Stimulated activated CD8-positive, alpha-beta memory T cell treated with anti-CD3 and anti-CD28 coated beads, Interleukin-15, amount 100 ng/mL, for 48 hours (primary cell): ENCODE measurements around the gene MAP1LC3B.

Experiments used
- DNase-seq, 2 donors: peaks; one replicate each; pipeline ENCODE4 v3.0.0-alpha.2; 2020; ENCODE audit warnings: low read depth in 2 of 2

Gene MAP1LC3B

DNA sequence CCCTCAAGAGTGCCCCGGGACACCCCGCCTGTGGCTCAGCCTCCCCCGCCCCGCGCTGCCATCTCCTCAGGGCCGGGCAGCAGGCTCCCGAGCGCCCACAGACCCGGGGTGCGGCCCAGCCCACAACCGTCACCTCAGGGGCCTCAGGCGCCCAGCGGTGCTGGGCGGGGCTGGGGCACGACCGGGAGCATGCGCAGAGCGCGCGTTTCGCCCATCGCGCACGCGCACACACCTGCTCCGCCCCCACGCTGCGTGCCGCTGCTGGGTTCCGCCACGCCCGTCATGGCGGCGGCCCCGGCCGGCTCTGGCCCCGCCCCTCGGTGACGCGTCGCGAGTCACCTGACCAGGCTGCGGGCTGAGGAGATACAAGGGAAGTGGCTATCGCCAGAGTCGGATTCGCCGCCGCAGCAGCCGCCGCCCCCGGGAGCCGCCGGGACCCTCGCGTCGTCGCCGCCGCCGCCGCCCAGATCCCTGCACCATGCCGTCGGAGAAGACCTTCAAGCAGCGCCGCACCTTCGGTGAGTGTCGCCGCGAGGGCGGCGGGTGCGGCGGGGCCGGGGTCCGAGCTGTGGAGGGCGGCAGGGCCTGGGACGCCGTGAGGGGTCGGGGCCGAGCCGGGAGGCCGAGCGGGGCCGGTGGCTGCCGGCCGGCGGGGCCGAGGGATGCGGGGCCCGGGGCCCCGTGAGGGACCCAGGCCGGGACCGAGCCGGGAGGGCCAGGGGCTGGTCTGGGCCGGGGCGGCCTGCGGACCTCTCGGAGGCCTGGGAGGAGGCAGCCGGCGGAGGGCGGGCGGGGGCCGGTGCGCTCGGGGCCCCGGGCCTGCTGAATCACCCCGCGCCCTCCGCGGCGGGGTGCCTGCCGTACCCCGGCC is at the start of gene MAP1LC3B:
MAP1LC3B (plus strand) TSS at position 387 of the 871 bp plus-strand sequence; CDS start at position 479, 92 bp downstream.
- DNase-seq = peak; percentile 98

DNA sequence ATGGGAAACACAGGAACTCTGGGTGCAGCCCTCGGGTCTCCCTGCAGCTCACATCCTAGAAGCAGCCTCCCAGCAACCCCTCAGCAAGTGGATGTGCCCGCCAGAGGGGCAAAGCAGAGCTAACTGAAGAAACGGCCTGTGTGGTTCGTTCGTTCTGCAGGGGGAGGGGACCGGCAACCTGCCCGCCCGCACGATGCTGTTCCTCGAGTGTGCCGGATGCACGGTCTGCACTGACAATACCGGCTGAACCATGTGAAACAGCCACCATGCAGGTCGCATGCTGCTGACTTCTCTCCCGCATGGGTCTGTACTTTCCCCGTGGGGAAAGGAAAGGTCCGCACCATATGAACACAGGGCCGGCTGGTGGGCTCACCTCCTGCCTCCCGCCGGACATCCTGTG is 49.6 kb upstream of the MAP1LC3B start:
- no peak for DNase-seq

DNA sequence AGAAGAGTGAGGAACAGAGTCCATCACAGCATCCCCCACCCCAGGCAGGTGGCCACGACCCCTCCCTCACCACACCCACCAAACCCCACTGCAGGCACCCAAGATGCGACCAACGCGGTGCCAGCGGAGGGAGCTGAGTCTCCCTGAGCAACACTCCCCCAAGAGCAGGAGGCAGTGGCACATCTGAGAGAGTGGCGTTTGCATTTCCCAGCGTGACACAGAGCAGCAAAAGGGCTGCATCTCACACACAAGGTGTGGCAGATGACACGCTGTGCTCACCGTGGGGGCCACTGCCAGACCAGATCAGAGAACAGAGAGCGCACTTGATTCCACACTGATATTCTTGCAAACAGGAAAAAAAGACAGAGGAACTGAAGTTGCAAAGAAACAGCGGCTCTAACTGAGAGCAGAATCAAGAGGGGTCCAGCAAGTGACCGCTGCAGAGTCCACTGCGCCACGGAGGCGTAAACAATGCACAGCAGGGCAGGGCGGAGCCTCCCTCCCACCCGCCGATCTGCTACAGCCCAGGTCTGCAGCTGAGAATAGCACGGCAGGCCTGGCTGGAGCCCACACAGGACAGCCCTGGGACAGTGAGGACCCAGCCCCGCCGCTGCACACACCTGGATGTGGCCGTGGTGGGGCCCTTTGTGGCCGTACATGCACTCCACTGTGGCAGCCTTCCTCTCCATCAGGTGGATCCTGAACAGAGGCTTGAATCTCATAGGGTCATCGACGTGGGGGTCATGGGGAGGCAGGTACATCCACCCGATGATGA is 49.0 kb upstream of the MAP1LC3B start:
- DNase-seq = no peak

DNA sequence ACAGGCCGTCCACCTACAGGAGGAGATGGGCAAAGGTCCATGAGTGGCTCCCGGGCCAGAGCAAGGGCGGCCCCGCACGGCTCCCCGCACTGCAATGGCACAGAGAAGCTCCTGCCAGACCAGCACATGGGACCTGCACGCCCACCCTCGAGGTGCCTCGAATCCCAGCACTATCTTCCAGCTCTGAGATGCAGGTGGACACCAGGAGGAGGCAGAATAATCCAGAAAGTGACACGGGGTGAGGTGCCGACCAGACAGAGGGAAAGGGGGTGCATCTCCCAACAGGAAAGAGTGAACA is 48.4 kb upstream of the MAP1LC3B start:
- DNase-seq = no peak

DNA sequence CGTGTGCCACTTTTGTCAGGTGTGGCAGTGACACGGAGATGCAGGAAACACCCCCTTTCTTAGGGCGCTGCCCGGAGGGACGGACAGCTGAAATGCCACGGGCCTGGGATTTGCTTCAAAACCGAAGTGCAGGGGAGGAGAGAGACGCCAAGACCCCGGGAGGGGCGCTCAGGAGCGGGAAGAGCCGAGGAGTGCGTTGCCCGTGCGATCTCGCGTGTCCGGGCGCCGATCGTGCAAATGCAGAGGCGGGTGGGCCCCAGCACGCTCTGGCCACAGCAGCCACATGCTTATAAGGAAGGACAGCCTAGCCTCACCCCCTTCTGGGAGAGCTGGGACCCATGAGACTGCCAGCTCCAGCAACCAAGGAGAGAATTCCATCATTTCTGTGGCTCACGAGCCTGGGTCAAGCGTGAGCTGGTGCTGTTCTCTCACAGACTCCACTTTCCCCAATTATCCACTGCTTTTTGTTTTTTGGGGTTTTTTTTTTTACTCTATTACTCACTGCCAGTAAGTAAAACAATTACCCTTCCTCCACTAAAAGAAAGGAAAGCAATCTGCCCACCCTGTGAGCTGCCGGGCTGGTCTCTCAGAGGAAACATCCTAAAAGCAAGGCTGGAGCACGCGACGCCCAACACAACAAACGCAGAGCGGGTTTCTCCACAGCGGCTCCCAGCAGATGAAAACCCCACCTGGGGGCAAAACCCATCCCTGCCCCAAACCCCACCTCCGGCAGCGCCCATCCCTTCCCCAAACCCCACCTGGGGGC is 47.8 kb upstream of the MAP1LC3B start:
- no peak for DNase-seq

DNA sequence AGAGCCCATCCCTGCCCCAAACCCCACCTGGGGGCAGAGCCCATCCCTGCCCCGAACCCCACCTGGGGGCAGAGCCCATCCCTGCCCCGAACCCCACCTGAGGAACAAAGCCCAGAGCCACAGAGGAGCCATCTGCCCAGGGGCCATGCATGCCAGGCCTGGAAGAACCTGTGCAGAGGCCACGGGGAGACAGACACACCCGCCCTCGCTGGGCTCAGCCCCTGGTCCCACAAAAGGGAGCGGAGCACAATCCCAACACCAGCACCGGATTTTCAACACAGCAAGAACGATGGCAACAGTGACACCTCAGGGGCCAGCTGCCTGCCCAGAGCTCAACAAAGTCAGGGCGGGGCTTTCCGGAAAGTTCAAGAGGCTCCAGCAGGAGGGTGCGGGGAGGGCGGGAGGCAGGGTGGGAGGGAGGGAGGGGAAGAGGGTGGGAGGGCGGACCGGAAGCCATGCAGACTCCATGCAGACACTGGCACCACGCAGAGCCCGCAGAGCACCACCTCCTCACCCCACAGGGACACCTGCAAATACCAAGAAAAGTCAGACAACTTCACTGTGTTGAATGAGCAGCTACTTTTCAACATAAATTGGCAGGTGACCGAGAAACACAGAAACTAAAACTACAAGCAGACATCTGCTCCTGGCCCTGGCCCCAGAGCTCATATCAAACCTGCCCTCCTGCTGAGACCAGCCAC is 47.1 kb upstream of the MAP1LC3B start:
- peak; percentile 13 to 33 for DNase-seq

DNA sequence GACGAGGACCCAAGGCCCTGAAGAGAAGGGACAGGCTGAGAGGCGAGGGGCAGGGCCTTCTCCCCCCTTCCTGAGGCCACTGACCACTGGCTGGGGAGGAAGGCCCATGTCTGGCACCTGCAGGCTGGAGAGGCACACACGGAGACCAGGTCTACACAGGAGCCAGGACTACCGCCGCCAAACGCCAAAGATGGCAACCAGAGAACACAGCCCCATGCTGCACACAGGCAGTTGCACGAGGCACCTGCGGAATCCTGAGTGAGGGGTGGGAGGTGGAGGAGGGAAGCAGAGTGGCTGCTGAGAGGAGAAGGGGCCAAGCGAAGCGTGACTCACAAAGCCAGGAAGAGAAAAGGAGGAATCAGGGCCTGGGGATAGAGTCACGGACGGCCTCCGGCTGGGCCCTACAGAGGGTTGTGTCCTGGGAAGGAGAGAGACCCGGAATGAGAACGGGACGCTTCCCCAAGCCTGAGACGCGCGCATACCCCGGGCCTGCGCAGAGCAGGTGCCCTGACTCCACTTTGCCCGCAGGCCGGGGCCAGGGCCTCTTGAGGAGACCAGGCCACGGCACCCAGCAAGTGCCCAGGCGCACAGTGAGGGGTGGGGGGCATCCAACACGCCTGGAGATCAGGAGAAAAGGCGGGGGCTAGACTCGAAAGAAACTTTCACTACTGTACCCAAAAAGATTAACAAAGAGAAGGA is 46.3 kb upstream of the MAP1LC3B start:
- DNase-seq = no peak

DNA sequence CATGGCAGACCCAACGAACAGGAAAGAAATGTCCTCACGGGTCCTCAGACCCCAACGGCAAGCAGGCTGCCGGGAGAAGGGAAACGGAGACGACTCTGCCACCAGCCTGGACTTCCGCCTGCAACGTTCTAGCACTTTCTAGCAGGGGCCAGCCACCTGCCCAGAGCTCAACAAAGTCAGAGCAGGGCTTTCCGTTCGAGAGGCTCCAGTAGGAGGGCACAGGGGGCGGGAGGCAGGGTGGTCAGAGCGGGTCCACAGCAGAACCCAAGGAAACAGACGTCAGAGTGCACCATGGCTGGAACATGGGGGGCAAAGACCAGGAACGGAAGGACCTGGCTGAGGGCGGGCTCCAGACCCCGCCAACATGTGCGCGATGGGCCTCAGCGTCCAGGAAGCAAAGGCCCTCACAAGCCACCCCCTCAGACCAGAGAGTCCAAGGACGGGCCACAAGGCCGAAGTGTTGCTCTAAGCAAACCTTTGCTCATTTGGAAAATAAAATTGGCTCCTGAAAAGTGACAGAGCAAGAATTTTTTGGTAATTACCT is 45.5 kb upstream of the MAP1LC3B start:
- no peak for DNase-seq

DNA sequence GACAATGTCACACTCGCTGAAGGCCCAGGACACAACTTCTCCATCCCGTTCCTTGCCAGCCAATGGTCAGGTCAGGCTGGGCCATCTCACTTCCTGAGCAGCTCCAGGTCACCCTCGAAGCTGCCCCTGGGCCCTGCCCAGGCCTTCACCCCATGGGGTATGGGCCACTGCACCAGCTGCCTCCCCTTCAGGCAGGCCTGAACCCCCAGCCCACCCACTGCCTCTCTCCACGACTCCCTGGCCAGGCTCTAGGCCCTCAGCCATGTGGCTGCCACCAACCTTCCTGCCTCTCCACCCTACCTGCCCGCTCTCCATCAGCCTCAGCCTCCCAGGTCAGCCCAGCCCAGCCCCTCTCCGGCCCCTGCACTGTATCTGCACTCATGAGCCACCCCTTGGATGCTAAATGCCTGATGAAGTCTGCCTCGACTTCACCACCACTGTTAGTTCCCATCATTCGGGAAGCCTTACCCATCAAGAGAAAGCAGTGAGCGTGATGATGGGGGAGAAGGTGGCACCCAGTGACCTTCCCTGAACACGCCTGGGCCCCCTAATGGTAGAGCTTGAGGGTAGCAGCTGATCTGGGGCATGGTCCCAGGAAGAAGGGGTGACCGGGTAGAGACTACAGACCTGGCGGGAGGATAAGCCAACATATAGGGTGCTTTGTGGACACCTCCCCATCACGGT is 44.1 kb upstream of the MAP1LC3B start:
- DNase-seq = no peak

DNA sequence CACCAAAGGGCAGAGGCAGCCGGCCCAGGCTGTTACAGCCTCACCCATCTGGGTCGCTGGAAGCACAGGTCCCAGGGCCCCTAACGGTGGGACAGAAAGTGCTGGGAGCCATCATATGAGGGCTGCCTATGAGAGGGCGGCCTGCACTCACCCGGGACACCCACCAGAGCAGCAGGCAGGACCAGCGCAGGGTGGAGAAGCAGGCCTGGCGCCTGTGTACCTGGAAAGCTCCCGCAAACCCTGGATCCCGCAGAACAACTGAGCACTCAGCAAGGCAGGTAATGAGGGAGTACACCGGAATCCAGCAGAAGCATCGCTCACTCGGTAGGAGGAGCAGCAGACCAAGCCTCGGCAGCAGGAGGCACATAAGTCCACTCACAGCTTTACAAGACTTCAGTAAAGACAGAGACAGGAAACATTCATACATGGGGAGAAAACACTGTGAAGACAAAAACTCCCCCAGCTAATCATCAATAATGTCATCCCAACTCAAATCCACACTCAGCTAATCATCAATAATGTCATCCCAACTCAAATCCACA is 43.4 kb upstream of the MAP1LC3B start:
- DNase-seq = no peak

DNA sequence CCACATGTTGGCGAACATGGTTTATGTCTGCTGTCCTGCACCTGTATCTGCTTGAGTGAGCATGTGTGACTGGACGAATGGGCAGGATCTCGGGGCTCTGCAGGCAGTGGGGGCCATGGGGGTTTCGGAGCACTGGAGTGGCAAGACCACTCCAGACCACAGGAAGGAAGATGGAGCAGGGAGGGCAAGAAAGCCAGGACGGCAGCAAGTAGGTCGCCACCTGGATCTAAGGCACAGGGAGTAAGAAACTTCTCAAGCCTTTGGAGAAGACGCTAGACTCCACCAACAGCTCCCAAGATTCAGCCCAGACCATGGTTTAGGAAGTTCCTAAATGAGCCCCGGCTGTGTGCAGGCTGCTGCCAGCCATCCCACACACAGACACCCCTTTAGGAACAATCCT is 42.1 kb upstream of the MAP1LC3B start:
- no peak for DNase-seq

DNA sequence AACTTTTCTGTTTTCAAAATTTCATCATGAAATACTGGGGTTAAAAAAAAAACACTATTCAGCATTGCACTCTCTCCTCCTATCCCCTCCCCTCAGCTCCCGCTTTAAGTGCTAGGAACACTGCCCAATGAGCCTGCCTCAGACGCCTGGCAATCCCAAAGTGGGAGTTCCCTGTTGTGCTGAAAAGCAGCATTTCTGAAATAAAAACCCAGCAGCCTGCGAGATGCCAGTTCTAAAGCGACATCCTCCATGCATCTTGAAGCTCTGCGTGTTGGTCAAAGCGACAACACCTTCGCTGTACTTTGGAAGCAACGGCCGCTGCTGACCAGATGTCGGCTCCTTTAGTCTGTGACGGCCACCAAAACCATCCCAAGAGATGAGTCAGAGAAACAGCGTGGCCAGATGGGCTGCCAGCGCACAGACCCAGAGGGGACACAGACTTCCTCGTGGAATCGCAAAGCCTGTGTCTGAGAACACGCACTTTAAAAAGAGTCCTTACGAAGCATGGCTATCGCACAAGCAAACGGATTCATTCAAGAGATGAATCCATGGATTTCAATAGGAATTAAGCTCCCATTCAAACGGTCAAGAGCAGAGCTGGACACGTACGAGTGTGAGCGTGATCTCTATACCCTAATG is 41.3 kb upstream of the MAP1LC3B start:
- no peak for DNase-seq

DNA sequence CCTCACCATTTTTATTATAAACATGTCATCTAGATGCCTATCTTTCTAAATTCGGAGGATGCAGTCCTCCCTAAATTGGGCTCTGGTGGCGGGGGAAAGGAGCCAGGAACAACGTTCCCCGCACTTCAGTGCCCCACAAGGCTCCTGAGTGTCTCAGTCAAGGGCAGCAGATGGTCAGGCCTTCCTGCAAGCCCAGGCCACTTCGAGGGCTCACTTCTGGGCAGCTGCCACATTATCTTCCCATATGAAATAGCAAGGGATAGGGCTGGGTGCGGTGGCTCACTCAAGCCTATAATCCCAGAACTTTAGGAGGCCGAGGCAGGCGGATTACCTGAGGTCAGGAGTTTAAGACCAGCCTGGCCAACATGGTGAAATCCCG is 40.8 kb upstream of the MAP1LC3B start:
- no peak for DNase-seq

DNA sequence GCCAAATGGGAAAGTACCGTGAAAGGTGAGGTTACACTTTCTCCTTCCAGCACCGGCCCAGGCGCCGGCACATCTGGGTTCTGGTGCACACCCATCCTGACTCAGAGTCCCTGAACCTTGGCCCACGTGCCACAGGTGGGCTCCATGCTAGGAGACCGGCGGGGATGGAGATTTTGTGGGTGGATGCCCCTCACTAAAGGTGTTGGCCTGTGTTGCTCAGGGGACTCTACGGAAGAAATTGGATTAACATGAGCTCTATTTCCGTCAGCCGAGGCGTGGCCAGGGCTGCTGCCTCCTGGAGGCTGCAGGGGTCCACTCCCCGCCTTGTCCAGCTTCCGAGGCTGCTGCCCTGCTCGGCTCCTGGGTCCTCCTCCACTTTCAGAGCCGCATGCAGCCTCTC is 39.3 kb upstream of the MAP1LC3B start:
- DNase-seq = no peak

DNA sequence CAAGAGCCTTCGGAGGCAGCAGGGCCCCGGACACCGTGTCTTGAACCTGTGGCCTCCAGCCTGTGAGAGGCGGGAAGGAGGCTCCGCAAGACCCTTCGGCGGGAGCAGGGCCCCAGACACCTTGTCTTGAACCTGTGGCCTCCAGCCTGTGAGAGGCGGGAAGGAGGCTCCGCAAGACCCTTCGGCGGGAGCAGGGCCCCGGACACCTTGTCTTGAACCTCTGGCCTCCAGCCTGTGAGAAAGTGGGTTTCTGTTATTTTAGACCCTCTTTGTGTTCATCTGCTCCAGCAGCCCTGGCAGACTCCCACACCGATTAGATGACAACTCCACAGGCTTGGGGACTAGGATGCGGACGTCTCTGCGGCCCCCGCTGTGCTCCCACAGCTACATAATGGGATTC is 38.5 kb upstream of the MAP1LC3B start:
- DNase-seq = no peak

DNA sequence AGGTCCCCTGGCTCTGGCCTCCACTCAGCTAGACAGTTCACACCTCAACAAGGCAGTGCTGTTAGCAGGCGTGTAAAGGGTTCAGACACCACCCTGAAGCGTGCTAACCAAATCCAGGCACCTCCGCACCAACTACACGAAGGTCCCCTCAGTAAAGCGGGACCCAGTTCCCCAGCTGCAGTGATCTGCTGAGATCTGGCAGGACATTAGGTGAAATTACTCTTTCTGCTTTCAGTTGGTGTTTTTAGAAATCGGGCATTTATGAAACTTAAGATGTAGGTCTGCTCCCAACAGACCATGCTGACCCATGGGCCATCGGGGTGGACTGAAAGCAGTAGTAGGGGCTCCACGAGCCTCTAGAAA is 35.7 kb upstream of the MAP1LC3B start:
- DNase-seq = no peak

DNA sequence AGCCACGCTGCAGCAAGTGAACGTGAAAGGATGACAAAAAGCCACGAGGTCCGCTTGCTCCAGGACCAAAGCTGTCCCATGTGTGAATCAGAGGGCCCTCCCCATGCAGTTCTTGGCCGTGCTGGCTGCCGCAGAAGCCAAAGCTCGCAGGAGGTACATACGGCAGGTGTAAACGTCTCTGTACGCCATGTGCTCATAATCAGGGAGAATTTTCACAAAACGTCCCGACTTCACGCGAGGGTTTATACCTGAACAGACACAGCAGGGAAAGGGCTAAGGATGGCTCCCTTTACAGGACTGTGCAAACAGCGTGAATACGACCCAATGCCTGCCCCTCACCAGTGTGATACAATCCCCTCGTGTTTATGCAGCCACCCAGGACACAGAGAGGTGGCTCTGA is 33.9 kb upstream of the MAP1LC3B start:
- no peak for DNase-seq

DNA sequence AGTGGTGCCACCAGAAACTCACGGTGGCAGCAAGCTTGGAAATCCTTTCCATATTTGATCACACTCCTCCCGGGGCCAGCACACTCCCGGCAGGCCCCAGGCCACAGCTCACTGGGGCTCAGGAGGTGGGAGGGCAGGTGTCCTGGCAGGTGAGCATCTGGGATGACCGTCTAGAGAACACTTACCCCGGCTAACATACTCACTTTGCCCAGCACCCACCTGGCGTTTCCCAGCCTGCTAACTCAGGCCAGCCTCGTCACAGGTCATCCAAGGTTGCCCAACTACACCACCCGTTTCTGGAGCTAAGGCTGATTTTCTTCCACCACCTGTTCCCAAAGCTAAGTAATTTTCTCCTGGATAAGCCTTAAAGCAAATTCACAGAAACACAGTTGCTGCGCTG is 33.4 kb upstream of the MAP1LC3B start:
- no peak for DNase-seq

DNA sequence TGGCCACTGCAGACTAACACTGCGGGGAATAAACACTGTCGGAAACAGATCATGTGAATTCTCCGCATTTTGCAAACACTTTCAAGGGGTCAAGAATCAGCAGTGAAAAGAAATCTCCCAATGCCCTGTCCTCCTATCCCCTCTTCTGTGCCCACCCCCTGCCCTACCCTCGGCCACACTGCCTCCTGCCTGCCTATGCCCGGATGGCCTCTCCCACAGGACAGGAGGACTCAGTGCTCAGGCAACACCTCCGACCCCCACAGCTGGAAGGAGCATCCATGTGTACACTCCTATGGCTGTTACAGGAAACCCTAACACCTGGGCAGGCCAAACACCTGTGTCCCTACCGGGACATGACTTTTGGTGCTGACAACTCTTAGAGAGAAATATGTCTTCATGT is 33.0 kb upstream of the MAP1LC3B start:
- no peak for DNase-seq
